Liver (tissue), 9 donors: Measurements from ENCODE around the gene PCDH15. TPM values are rescaled to one million over a fixed set of nuclear protein-coding genes. Genes with fewer than 3 reads are reported as not detected.

Source experiments
- DNase-seq: peaks from one replicate; pipeline ENCODE4 v3.0.0-alpha.2; 2017; ENCODE audit warnings: low spot score
- H3K27ac ChIP-seq, 2 donors: one replicate each; pipeline ENCODE4 v1.7.0; 2013; ENCODE audit warnings: inconsistent platforms in 2 of 2, low read length in 2 of 2, control low read depth in 1 of 2, low read depth in 1 of 2, mild to moderate bottlenecking in 1 of 2
- H3K27me3 ChIP-seq, 4 donors: one replicate each; pipeline versions ENCODE4 v1.6.1 to v1.7.0; 2013; ENCODE audit warnings: low read length in 3 of 4, inconsistent platforms in 1 of 4, mild to moderate bottlenecking in 1 of 4, moderate library complexity in 1 of 4; ENCODE audit not compliant: control insufficient read depth in 4 of 4, insufficient read depth in 4 of 4
- H3K36me3 ChIP-seq, 4 donors: one replicate each; pipeline versions ENCODE4 v1.6.1 to v1.7.0; 2013; ENCODE audit warnings: low read length in 3 of 4, mild to moderate bottlenecking in 3 of 4, low read depth in 1 of 4, moderate library complexity in 1 of 4; ENCODE audit not compliant: control insufficient read depth in 4 of 4, insufficient read depth in 3 of 4
- H3K4me1 ChIP-seq, 4 donors: one replicate each; pipeline versions ENCODE4 v1.6.1 to v1.7.0; 2013; ENCODE audit warnings: low read length in 3 of 4, mild to moderate bottlenecking in 3 of 4, moderate library complexity in 1 of 4; ENCODE audit not compliant: control insufficient read depth in 4 of 4, insufficient read depth in 4 of 4
- H3K4me3 ChIP-seq, 3 donors: one replicate each; pipeline versions ENCODE4 v1.6.1 to v1.7.0; 2013; ENCODE audit warnings: low read length in 3 of 3, control low read depth in 1 of 3, low read depth in 1 of 3, mild to moderate bottlenecking in 1 of 3
- H3K9ac ChIP-seq, 2 donors: one replicate each; pipeline ENCODE4 v1.7.0; 2013; ENCODE audit warnings: low read length in 2 of 2, mild to moderate bottlenecking in 2 of 2, moderate library complexity in 2 of 2, control low read depth in 1 of 2, low read depth in 1 of 2
- H3K9me3 ChIP-seq, 4 donors: one replicate each; pipeline versions ENCODE4 v1.6.1 to v1.7.0; 2013; ENCODE audit warnings: low read length in 3 of 4; ENCODE audit not compliant: control insufficient read depth in 4 of 4
- EGR1 ChIP-seq, 2 donors: IDR thresholded peaks; 2 replicates each; pipeline ENCODE4 v1.6.1; 2016 to 2018; ENCODE audit warnings: antibody characterized with exemption in 2 of 2, low read depth in 2 of 2
- FOXA1 ChIP-seq: IDR thresholded peaks from 2 replicates; pipeline ENCODE4 v1.6.1; 2016; ENCODE audit warnings: antibody characterized with exemption
- FOXA2 ChIP-seq: IDR thresholded peaks from 2 replicates; pipeline ENCODE4 v1.6.1; 2016; ENCODE audit warnings: antibody characterized with exemption
- GABPA ChIP-seq, 2 donors: IDR thresholded peaks in 1 of 2; conservative IDR thresholded peaks in 1 of 2; 2 replicates each; pipeline ENCODE4 v1.6.1; 2016; ENCODE audit warnings: antibody characterized with exemption in 2 of 2, mild to moderate bottlenecking in 1 of 2, moderate library complexity in 1 of 2
- HNF4A ChIP-seq, 2 donors: conservative IDR thresholded peaks; 2 replicates each; pipeline ENCODE4 v1.6.1; 2016; ENCODE audit warnings: antibody characterized with exemption in 2 of 2, mild to moderate bottlenecking in 2 of 2
- HNF4G ChIP-seq: IDR thresholded peaks from 2 replicates; pipeline ENCODE4 v1.6.1; 2016; ENCODE audit warnings: antibody characterized with exemption
- JUND ChIP-seq, 2 donors: IDR thresholded peaks; 2 replicates each; pipeline ENCODE4 v1.6.1; 2016; ENCODE audit warnings: antibody characterized with exemption in 2 of 2
- MAX ChIP-seq: IDR thresholded peaks from 2 replicates; pipeline ENCODE4 v1.6.1; 2016; ENCODE audit warnings: antibody characterized with exemption
- NR2F2 ChIP-seq: IDR thresholded peaks from 2 replicates; pipeline ENCODE4 v1.6.1; 2016; ENCODE audit warnings: antibody characterized with exemption
- RAD21 ChIP-seq, 2 donors: IDR thresholded peaks; 2 replicates each; pipeline ENCODE4 v1.6.1; 2016; ENCODE audit warnings: antibody characterized with exemption in 2 of 2, mild to moderate bottlenecking in 2 of 2
- REST ChIP-seq: IDR thresholded peaks from 2 replicates; pipeline ENCODE4 v1.6.1; 2016; ENCODE audit warnings: antibody characterized with exemption, mild to moderate bottlenecking
- RXRA ChIP-seq, 2 donors: IDR thresholded peaks; 2 replicates each; pipeline ENCODE4 v1.6.1; 2017 to 2018; ENCODE audit warnings: antibody characterized with exemption in 2 of 2, mild to moderate bottlenecking in 1 of 2
- SP1 ChIP-seq: IDR thresholded peaks from 2 replicates; pipeline ENCODE4 v1.6.1; 2018; ENCODE audit warnings: antibody characterized with exemption, mild to moderate bottlenecking
- TAF1 ChIP-seq: conservative IDR thresholded peaks from 2 replicates; pipeline ENCODE4 v1.6.1; 2016; ENCODE audit warnings: antibody characterized with exemption, mild to moderate bottlenecking
- YY1 ChIP-seq: IDR thresholded peaks from 2 replicates; pipeline ENCODE4 v1.6.1; 2016; ENCODE audit warnings: antibody characterized with exemption, mild to moderate bottlenecking
- ZBTB33 ChIP-seq: IDR thresholded peaks from 2 replicates; pipeline ENCODE4 v1.6.1; 2016; ENCODE audit warnings: antibody characterized with exemption
- WGBS: extraction: QIAGEN DNeasy Blood & Tissue Kit; methylation state at CpG from one replicate; pipeline ENCODE4 v1.1.7; 2013; 5-methylcytosine and 5-hydroxymethylcytosine counted together
- polyA plus RNA-seq, 2 donors: library from polyadenylated mRNA; stranded (reverse) in 1 of 2; unstranded in 1 of 2; fragments of 200-250 nt in 1 of 2; fragments of >200 nt in 1 of 2; fragmentation: Nextera tagmentation in 1 of 2; extraction: Ambion mirVana in 1 of 2; gene quantifications; one replicate each; pipeline versions ENCODE4 v1.2.1 to v1.2.3, GENCODE V29; 2013 to 2015
- total RNA-seq, 2 donors: library from RNA; depleted of rRNA; stranded (reverse); fragments of >200 nt; gene quantifications; one replicate each; pipeline ENCODE4 v1.2.3, GENCODE V29; 2014
- TF ChIP-seq, protein P1 (sequence below): IDR thresholded peaks from 2 replicates; pipeline ENCODE4 v1.6.1; 2016; ENCODE audit warnings: antibody characterized with exemption
- donor health status: healthy.
- donor health status: healthy.
- donor health status: healthy.
- donor health status: healthy.
- donor health status: healthy.

PCDH15 gene
- total and polyA plus RNA-seq, 4 donors, result 0.05 TPM; not detected in 3

GRCh38 chr10:54826994-54827560, 26.0 kb upstream of the PCDH15 start:
- H3K27ac ChIP-seq, result no peak overlapping the region
- no peaks in the 10 kb centered on the region for H3K4me1 ChIP-seq
- H3K27me3 ChIP-seq, result no peaks in the 10 kb centered on the region
- TF ChIP-seq SP1 (no peak), ZBTB33 (no peak), NR2F2 (no peak), RXRA (IDR thresholded peaks at IDR 0.05) (no peak), TAF1 (no peak), JUND (IDR thresholded peaks at IDR 0.05) (no peak), GABPA (IDR thresholded peaks at IDR 0.05 in 1 of 2, conservative IDR thresholded peaks at IDR 0.05 in 1 of 2) (no peak), FOXA1 (no peak), HNF4G (no peak), MAX (no peak), FOXA2 (no peak), RAD21 (IDR thresholded peaks at IDR 0.05) (no peak), REST (no peak), YY1 (no peak), HNF4A (conservative IDR thresholded peaks at IDR 0.05) (no peak), EGR1 (IDR thresholded peaks at IDR 0.05; ENCODE audit: low read depth in 2 of 2) (no peak)
- H3K9me3 ChIP-seq, result no peaks in the 10 kb centered on the region
- DNase-seq, result no peak
- WGBS, result 66% methylated on average over 1 of the region's 1 CpG
- H3K36me3 ChIP-seq, result no peaks in the 10 kb centered on the region
- H3K9ac ChIP-seq, result no peak overlapping the region
- H3K4me3 ChIP-seq, result no peak overlapping the region

- Histone ChIP-seq H3K36me3 (no peaks in the 10 kb centered on the region), H3K27ac (no peak overlapping the region)
- TF ChIP-seq REST (no peak), SP1 (no peak), FOXA1 (no peak), TAF1 (no peak), FOXA2 (no peak), EGR1 (IDR thresholded peaks at IDR 0.05; ENCODE audit: low read depth in 2 of 2) (no peak), MAX (no peak), JUND (IDR thresholded peaks at IDR 0.05) (no peak), RAD21 (IDR thresholded peaks at IDR 0.05) (no peak), NR2F2 (no peak), ZBTB33 (no peak), HNF4G (no peak), GABPA (IDR thresholded peaks at IDR 0.05 in 1 of 2, conservative IDR thresholded peaks at IDR 0.05 in 1 of 2) (no peak)
- TF ChIP-seq, protein P1, sequence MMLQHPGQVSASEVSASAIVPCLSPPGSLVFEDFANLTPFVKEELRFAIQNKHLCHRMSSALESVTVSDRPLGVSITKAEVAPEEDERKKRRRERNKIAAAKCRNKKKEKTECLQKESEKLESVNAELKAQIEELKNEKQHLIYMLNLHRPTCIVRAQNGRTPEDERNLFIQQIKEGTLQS, result no peak
Observed at GRCh38 chr10:54815583-54815982, 14.6 kb upstream of the PCDH15 start.

More at GRCh38 chr10:54815583-54815982, 14.6 kb upstream of the PCDH15 start:
- Histone ChIP-seq H3K4me3 (no peak overlapping the region), H3K9me3 (no peaks in the 10 kb centered on the region), H3K27me3 (no peaks in the 10 kb centered on the region), H3K9ac (no peak overlapping the region), H3K4me1 (no peaks in the 10 kb centered on the region)
- no peak for DNase-seq
- WGBS, result 71% methylated on average over 2 of the region's 2 CpGs
